Adrenal gland (tissue), 5 donors: Measurements from ENCODE around the gene PPP1R12B.

Experiments
- CTCF ChIP-seq, 6 experiments: fragments of 450-650 bp in 4 of 6; fragments of 200-600 bp in 2 of 6; sonication (generic) in 1 of 6; IDR thresholded peaks; 1 replicate in 5 of 6; 2 replicates in 1 of 6; pipeline versions ENCODE4 v1.5.1 to v1.8.0; 2016 to 2021; ENCODE audit warnings: antibody characterized with exemption in 6 of 6, mild to moderate bottlenecking in 2 of 6, moderate library complexity in 1 of 6
- POLR2A ChIP-seq, 2 donors: fragments of 450-650 bp; IDR thresholded peaks; one replicate each; pipeline ENCODE4 v1.6.1; 2017; ENCODE audit warnings: antibody characterized with exemption in 2 of 2, mild to moderate bottlenecking in 2 of 2, moderate library complexity in 1 of 2
- donor health status: DM: no; HTN: no; CAD: no.

- TF ChIP-seq POLR2A (IDR thresholded peaks at IDR 0.05) (no peak), CTCF (IDR thresholded peaks at IDR 0.05) (no peak)
These were observed 293.7 kb downstream of the PPP1R12B start for GRCh38 chr1:202642212-202642611.
